DOHH2 (cell line): ENCODE measurements around the gene PPM1H.

ENCODE experiments used
- CTCF ChIP-seq: fragments of 200-600 bp; sonication (generic); IDR thresholded peaks from one replicate; pipeline ENCODE4 v1.5.1; 2014; ENCODE audit warnings: antibody characterized with exemption, mild to moderate bottlenecking, low read depth, low read length; ENCODE audit not compliant: poor library complexity, severe bottlenecking
- EZH2phosphoT487 ChIP-seq: fragments of 200-600 bp; sonication (generic); IDR thresholded peaks from 2 replicates; pipeline ENCODE4 v1.6.1; 2017; ENCODE audit warnings: borderline replicate concordance, mild to moderate bottlenecking, antibody characterized with exemption, low read length, moderate library complexity, mixed read lengths

DNA sequence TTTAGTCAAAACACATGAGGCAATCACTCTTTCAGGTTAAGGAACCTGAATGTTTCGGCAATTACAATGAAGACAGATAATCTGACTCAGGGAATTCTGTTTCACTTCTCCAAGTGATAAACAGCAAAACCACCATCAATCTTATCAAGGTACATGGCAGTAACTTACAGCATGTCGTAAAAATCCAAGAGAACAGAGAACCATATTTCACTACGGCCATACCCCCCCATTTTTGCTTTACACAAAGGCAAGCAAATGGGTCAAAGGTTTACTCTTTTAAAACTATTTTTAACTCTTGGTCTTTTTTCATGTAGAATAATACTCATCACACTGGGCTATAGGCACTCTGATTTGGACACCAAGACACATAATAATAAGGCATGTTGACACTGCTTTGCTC, 102.4 kb downstream of the PPM1H start:
- TF ChIP-seq CTCF (no peak), EZH2phosphoT487 (no peak)
